GM11168 (cell line): ENCODE measurements around the gene GDF11.

Source experiments
- in situ Hi-C: fragments of 300-500 bp; cut with MboI; formaldehyde crosslinking; loops from one replicate; pipeline ENCODE4 v1.12.0; 2022; ENCODE audit warnings: low sequenced_read_pairs; ENCODE audit not compliant: unreplicated experiment

Gene GDF11

DNA sequence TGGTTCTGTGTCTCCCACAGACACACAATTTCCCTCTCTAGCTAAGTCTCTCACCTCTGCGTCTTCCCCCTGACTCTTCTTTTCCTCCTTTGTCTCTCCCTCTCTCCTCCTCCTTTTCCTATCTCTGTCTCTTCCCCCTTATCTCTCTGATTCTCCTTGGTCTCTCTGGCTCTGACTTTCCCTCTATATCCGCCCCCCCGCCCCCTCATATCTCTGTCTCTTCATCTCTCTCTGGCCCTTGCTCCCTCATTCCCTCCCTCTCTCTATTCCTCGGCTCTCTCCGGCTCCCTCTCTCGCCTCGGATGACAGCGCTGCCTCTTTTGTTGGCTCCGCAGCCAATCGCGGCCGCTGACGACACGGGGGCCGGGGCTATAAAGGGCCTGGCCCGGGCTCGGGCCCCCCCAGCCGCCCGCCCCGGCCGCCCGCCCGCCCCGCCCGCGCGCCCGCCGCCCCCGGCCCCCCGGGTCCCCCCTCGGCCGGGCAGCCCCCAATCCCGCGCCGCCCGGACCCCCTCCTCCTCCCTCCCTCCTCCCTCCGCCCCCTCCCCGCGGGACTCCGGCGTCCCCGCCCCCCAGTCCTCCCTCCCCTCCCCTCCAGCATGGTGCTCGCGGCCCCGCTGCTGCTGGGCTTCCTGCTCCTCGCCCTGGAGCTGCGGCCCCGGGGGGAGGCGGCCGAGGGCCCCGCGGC, at the start of gene GDF11:
TSS of gene GDF11 (plus strand) at position 404 of the 687 bp plus-strand sequence. CDS start at position 599, 195 bp downstream.
- in situ Hi-C loops = no loop called here

DNA sequence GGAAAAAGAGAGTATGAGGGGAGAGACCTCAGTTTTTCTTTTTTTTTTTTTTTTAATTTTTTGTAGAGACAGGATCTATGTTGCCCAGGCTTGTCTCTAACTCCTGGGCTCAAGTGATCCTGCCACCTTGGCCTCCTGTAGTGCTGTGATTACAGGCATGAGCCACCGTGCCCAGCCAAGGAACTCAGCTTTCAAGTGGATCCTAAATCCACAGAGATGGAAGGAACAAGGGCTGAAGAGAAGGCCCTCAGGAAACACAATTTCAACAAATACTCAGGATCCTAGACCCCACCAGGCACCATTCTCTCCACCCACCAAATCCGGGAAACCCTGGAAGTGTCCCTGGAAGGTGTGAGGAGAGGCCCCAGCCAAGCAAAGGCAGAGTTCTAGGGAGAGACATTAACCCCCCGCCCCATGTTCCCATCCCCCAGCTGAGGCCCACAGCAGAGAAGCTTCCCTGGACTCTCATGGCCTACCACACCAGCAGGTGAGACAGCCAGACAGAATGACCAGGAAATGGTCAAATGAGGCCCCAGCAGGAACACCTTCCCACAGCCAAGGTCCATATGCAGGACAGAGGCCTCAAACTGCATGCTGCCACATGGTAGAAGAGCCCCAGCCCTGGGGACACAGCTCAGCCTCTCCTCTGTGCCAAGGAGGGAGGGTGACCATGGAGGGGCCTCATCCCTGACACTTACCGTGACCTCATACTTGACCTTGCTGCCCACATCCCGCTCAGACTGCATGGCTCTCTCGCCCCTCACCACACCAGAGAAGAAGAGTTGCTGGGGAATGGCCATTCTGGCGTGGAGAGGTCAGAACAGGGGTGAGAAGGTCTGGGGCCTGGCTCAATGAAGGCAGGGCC, 49.4 kb upstream of the GDF11 start:
- in situ Hi-C loops = no loop called here

DNA sequence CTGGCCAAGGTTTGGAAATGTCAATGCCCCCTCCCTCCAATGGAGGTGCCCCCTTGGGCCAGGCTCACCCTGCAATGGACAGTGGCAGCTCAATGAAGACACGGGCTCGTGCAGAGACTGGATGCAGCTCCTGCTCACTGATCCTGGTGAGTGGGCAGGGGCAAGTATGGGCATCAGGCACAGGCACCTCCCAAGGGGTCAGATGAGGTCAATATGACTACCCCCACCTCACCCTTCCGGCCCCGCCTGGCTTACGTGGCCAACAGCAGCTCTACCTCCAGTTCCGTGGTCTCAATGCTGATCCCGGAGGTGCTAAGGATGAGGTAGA, 48.8 kb upstream of the GDF11 start:
- in situ Hi-C loops = no loop called here

DNA sequence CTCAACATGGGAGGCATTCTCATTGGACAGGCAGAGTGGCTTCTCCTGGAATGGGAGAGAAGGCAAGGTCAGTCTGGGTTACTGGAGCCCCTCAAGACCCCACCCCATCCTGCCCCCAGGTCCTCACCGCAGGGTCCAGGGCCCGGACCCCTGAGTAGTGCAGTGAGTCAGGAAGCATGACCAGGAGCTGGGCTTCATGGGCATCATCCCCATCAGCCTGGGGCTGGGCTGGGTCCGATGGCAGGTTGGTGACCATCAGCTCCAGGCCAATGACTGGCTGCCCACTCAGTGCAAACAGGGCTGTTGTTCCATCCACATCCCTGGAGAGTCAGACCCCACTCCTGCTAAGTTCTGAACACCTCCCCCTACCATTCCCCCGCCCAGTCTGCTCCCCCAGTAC, 48.3 kb upstream of the GDF11 start:
- in situ Hi-C loops = no loop called here

DNA sequence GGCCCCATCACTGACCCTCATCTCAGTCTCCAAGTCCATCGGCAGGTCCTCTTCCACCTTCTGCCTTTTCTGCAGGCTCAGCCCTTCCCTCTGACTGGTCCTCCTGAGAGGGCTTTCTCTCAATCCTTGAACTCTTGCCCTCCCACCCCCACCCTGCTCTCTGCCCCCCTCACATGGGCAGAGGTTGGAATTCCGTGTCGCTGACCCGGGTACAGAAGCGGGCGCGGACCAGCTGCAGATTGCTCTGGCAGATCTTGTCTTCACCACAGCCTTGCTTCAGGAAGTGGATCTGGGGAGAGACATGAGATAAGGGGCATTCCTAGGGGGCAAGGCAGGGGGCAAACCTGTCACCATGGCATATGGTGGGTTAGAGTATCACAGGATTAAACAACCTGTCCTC, 47.6 kb upstream of the GDF11 start:
- in situ Hi-C loops = no loop called here

DNA sequence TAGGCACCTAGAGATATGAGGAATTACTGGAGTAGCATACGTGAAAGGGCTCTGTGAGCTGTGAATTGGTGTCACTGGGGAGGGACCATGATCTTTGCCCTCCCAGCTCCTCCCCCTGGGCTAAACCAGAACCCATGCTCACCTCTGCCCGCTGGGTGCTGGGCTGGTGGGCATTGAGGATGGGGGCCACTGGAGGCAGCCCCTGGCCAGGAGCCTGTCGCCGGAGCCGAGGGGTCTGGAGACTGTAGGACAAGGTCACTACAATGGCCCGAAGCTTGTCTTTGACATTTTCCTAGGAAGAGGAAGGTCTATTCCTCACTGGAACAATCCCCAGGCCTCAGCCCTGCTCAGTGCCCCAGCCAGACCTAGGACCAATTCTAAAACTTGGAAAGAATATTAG, 46.8 kb upstream of the GDF11 start:
- in situ Hi-C loops = no loop called here

DNA sequence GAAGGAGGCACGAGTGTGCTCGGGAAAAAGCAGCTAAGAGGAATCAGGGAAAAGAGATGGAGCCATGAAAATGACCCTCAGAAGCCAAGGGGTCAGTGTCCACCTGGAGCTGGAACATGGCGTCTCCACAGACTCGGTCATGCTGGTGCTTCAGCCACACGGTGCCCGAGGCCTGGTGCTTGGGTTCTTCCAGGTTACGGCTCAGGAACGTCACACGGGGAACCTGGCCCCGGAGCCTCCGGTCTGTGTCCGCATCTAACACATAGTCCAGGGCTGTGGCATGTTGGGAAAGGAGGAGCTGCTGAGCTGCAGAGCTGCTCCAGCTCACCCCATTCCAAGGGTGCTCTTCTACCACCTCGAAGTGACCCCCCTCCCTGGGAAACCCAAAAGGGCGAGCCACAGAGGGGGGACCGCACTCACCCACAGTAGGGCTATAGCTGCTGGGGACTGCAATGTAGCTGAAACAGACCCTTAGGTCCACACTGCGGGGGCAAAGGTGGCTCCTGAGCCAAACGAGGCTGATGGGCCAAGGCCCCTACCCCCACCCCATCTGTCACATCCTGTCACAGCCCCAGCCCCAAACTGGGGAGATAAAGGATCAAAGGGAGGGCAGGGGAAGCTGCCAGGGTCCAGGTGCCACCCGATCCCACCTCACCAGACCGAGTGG, 46.0 kb upstream of the GDF11 start:
- in situ Hi-C loops = no loop called here

DNA sequence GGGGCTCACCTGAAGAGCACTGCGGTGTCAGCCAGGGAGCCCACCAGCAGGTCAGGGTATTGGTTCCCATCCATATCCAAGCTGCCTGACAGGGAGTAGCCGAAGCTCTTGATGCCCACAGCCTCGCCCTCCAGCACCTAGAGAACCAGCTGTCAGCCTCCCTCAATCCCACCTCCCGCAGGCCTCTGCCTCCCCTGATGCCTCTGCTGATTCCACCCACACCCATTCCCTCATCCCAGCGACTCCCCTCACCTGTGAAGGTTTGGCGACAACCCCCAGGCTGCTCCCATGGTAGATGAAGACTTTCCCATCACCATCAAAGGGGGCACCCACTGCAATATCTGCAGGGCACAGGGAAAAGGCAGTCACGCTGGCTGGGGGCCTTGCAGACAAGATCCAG, 45.2 kb upstream of the GDF11 start:
- in situ Hi-C loops = no loop called here

DNA sequence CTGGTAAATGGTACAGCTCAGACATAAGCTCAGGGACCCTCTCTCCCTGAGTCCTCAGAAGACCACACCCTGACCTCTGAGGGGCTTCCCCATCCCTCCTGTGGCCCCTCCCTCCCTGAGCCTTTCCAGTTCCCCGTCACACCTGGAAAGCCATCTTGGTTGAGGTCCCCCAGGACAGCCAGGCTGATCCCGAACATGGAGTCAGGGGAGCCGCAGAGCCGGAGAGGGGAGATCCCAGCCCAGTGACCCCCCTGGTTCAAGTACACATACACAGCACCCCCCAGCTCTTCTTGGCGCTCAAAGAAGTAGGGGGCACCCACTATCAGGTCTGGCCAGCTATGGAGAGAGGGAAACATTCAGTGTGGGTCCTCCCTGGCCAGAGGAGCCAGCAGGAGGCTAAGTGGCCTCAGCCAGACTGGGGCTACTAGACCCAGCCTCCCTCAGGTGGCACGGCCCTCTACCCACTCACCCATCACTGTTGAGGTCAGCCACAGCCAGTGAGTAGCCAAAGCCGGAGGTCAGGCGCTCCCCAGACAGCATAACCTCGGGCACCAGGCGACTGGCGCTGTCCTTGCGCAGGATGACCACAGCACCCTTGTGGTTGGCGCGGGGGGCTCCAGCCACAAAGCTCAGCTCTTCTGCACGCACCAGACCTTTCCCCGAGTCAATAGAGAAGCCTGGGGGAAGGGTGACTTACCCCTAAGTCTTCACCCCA, 44.5 kb upstream of the GDF11 start:
- in situ Hi-C loops = no loop called here

DNA sequence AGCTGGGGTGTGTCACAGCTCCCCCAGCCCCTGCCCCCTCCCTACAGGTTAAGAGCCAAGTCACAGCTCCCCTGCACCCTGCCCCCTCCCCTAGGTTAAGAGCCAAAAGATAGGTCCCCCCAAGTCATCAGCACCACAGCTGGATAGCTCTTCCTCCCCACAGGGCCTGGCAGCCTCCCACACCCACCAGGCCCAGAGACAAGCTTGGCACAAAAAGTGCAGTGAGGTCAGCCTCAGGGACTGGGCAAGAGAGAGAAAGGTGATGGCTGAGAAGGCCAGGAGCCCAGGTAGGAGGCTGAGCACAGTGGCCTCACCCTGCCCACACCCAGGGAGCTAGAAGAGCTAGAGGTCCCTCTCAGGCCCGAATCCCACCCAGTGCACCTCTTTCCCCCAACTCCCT, 44.0 kb upstream of the GDF11 start:
- in situ Hi-C loops = no loop called here

DNA sequence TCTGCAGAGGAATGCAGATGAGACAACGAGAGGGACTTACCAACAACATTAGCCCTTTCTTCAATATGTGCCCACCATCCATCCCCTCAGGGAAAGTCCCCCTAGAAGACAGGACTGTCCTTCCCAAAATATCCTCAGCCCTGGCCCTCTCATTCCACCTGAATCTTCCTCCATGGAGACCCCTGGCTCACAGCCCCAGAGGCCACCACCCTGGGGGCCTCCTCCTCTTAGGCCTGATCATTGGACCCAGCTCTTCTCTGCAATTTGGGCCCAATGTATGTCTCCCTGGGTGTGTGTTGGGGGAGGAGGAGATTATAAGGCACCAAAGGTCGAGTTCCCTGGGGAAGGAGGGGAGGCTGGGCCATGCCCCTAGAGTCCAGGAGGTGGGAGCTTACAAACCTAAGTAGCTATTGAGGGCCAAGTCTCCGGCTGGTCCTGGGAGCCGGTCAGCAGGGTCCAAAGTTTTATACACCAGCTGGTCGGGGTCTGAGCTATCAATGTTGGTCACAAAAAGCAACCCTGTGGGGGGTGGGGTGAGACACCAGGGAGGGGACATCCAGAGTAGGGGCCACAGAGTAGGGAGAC, 43.4 kb upstream of the GDF11 start:
- in situ Hi-C loops = no loop called here

DNA sequence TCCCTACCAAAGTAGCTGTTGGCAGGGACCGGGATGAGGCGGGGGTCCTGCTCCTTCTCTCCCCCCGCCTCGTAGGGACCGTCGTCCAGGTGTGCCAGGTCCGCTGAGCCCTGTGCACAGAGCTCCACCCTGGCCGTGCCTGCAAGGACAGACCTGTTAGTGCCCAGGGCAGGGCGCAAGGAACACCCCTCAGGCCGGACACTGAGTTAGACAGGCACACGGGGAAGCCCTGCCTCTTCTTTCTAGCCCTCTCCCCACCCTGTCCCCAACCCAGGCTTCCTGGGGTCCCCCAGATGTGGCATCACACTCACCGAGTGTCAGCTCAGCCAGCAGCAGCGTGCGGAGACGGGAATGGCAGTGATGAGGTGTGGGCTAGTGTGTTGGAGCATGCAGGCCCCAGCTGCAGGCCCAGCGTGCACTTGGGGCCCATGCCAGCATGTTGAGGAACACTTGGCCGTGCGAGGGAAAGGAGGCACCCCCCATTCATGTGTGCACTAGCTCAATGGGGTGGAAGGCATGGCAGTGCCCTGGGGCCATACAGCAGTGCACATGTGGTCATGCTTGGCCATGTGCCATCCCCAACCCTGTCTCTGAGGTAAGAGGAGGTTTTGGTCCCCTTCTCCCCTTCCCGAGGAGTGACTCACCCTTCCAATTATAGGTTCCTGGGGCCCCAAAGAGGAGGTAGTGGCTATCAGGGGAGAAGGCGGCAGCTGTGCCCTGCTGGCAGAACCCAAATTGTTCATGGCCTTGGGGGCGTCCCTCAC, 42.5 kb upstream of the GDF11 start:
- in situ Hi-C loops = no loop called here

DNA sequence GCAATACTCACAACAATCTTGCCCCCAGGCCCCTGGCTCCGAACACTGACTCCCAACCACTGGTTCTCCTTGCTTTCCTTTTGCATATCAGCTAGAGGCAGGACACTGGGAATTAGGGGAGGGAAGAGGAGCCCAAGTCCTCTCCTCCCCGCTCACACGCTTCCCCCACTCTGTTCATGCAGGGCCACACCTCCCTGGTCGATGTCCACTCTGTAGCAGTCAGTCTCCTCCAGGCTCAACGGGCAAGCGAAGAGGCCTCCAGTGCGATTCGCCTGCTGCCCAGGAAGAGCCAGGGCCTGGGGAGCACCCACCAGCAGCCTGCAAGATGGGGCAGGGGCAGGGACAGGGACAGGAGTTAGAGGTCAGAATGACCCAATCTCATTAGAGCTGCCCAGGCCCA, 40.1 kb upstream of the GDF11 start:
- in situ Hi-C loops = no loop called here

DNA sequence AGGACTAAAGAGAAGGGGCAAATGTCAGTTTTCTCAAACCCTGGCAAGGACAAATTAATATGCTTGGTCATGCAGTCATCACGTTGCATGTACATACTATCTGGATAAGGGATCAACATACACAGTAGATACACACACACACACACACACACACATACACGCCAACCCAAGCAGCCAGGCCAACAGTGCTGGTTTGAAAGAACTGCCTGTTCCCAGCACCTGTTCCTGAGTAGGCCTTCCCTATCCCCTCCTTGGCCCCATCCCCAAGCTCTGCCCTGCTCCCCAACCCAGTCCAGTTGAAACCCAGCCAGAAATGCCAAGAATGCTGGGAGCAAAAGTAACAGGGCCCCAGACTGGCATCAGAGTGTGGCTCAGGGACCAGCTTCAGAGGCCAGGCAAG, 39.6 kb upstream of the GDF11 start:
- in situ Hi-C loops = no loop called here

DNA sequence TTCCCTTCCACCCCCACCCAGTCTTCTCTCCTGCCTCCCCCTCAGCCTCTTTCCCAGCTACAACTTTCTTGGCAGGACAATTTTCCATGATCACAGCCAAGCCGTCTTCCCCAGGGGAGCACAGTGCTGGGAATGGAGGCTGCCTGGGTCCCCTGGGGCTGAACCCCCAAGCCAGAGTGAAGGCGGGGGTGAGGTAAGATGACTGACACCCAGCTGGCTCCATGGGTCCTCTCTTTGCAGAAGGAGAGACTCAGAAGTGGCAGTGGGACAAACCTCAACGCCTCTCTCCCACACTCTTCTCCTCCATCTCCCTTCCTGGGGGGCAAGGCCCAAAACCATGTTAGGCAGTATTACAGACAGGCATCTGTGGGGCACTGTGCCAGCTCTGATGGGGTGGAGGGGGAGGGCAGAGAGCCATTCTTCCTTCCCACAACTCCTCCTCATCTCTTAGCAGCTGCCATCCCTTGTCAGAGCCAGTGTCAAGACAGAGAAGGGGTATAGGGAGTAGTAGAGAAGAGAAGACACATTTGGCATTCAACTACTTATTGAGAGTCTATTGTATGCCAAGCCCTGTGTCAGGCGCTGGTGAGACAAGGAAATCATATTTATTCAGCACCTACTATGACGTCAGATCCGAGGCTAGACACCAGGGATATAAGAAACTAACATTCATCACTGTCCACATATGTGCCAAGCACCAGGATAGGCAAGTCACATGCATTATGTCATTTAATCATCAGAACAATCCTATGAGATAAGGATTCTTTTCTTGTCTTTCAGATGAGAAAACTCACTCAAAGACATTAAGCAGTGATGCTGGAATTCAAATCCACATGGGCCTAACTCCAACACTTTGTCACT, 38.8 kb upstream of the GDF11 start:
- in situ Hi-C loops = no loop called here

DNA sequence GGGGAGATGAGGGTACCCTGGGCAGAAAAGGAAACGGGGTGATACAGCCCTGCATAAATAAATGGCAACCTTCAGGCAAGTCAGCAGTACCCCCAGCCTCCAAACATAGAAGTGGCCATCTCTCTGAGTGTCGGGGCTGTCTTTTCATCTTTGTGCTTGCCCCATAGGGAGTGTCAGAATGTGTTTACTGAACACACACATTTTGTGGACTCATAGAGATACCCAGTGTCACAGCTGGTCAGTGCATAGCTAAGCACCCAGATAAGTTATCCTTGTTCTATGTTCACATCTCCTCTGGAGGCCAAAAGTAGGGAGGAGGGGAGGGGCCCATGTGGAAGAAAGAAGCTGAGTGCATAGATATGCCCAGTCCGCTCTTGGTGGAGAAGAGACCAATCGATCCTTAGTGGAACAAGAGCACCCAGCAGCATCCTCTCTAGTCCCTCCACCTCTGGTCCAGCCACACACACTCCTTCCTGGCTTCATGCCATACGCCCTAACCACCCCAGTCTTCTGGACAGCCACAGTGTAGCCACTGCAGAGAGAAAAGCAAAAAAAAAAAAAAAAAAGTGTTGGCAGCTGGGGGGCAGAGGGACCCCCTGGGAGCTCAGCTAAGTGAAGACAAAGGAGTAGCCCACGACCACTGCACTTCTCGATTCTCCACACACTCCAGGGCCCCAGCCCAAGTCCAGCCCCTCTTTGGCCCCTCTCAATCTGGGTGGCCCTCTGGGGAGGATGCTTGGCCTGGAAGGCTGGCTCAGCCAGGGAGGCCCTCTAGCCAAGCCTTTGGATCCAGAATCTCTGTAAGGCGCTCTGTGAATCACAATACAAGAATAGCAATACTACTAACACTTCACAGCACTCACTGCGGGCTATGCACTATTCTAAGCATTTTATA, 37.9 kb upstream of the GDF11 start:
- in situ Hi-C loops = no loop called here

DNA sequence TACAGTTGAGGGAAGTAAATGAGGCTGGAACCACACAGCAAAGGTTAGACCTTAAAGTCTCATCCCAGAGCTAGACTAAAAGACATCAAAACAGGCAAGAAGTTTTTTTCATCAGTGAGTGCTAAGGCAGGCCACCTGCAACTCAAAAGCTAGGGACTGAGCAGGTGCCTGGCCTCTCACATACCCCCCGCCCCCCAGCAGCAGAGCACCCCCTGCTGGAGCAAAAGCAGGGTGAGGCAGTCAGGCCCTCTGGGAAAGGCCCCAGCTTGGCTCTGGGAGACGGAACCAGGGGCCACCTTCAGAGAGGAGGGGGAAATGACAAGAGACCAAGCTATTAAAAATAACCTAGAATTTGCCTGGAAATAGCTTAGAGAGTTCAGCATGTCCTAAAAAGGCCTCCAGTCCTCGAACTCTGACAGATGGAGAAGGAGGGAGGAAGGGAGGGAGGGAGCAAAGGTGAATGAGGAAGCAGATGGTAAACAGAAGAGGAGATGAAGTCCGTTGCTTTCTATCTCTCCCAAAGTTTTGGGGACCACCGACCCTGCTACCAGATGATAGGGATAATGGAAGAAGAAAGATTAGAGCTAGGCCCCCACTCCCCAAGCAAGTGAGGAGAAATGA, 37.0 kb upstream of the GDF11 start:
- in situ Hi-C loops = no loop called here
